GM21360 (cell line): ENCODE measurements around the gene MYBPC2.

Experiments used
- ATAC-seq: cut with Tn5 transposase; IDR thresholded peaks from one replicate; pipeline ENCODE4 v1.9.1; 2021; ENCODE audit warnings: mild to moderate bottlenecking, moderate library complexity; ENCODE audit not compliant: unreplicated experiment

MYBPC2 gene

GRCh38 chr19:50496189-50497021 lies 63.7 kb downstream of the MYBPC2 start:
- ATAC-seq = no peak

- no peak for ATAC-seq
These were observed 64.3 kb downstream of the MYBPC2 start for GRCh38 chr19:50497022-50497405.

- ATAC-seq = no peak
These were observed 65.7 kb downstream of the MYBPC2 start for GRCh38 chr19:50498219-50499056.

GRCh38 chr19:50500060-50500752 lies 67.5 kb downstream of the MYBPC2 start:
- no peak for ATAC-seq

GRCh38 chr19:50500753-50501151 lies 68.1 kb downstream of the MYBPC2 start:
- ATAC-seq = no peak

- no peak for ATAC-seq
These were observed 68.5 kb downstream of the MYBPC2 start for GRCh38 chr19:50501186-50501567.

GRCh38 chr19:50501568-50502475 lies 69.1 kb downstream of the MYBPC2 start:
- ATAC-seq = no peak

- ATAC-seq = no peak
These were observed 73.3 kb downstream of the MYBPC2 start for GRCh38 chr19:50505856-50506611.

GRCh38 chr19:50506700-50507099 lies 74.0 kb downstream of the MYBPC2 start:
- no peak for ATAC-seq

- no peak for ATAC-seq
These were observed 74.7 kb downstream of the MYBPC2 start for GRCh38 chr19:50507376-50507775.

- ATAC-seq = no peak
These were observed 76.1 kb downstream of the MYBPC2 start for GRCh38 chr19:50508843-50509190.

GRCh38 chr19:50509366-50509765 lies 76.7 kb downstream of the MYBPC2 start:
- no peak for ATAC-seq

GRCh38 chr19:50510121-50510670 lies 77.5 kb downstream of the MYBPC2 start:
- no peak for ATAC-seq

GRCh38 chr19:50510700-50511068 lies 78.0 kb downstream of the MYBPC2 start:
- ATAC-seq = no peak

- ATAC-seq = peak; percentile 73
These were observed 78.6 kb downstream of the MYBPC2 start, which contains the start of gene JOSD2 for GRCh38 chr19:50511069-50511822. Gene JOSD2, minus strand, starts transcription at chr19:50511191. Its CDS starts 760 bp downstream, at chr19:50510431.

- no peak for ATAC-seq
These were observed 79.7 kb downstream of the MYBPC2 start for GRCh38 chr19:50512112-50512998.

- ATAC-seq = no peak
These were observed 80.5 kb downstream of the MYBPC2 start for GRCh38 chr19:50512999-50513745.
